ENCODE data around the gene ARHGAP33. TPM values are rescaled to one million over a fixed set of nuclear protein-coding genes. Genes with fewer than 3 reads are reported as not detected.

Gene ARHGAP33, protein sequence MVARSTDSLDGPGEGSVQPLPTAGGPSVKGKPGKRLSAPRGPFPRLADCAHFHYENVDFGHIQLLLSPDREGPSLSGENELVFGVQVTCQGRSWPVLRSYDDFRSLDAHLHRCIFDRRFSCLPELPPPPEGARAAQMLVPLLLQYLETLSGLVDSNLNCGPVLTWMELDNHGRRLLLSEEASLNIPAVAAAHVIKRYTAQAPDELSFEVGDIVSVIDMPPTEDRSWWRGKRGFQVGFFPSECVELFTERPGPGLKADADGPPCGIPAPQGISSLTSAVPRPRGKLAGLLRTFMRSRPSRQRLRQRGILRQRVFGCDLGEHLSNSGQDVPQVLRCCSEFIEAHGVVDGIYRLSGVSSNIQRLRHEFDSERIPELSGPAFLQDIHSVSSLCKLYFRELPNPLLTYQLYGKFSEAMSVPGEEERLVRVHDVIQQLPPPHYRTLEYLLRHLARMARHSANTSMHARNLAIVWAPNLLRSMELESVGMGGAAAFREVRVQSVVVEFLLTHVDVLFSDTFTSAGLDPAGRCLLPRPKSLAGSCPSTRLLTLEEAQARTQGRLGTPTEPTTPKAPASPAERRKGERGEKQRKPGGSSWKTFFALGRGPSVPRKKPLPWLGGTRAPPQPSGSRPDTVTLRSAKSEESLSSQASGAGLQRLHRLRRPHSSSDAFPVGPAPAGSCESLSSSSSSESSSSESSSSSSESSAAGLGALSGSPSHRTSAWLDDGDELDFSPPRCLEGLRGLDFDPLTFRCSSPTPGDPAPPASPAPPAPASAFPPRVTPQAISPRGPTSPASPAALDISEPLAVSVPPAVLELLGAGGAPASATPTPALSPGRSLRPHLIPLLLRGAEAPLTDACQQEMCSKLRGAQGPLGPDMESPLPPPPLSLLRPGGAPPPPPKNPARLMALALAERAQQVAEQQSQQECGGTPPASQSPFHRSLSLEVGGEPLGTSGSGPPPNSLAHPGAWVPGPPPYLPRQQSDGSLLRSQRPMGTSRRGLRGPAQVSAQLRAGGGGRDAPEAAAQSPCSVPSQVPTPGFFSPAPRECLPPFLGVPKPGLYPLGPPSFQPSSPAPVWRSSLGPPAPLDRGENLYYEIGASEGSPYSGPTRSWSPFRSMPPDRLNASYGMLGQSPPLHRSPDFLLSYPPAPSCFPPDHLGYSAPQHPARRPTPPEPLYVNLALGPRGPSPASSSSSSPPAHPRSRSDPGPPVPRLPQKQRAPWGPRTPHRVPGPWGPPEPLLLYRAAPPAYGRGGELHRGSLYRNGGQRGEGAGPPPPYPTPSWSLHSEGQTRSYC
- total RNA-seq (10 to 100 TPM in 1 of 4 donors, 1 to 10 TPM in 3; 1.5 to 11.8 (median 4.9) TPM), polyA plus RNA-seq (4.3 TPM)
- long read RNA-seq, donor 1: 0 reads
- long read RNA-seq, donor 2: 0 reads
- long read RNA-seq, donor 3: 0 reads
- long read RNA-seq, donor 4, partial matches to known transcripts: 2 of 2 reads
- long read RNA-seq, donor 4, other reads (novel, unspliced or antisense): 0 of 2 reads

DNA sequence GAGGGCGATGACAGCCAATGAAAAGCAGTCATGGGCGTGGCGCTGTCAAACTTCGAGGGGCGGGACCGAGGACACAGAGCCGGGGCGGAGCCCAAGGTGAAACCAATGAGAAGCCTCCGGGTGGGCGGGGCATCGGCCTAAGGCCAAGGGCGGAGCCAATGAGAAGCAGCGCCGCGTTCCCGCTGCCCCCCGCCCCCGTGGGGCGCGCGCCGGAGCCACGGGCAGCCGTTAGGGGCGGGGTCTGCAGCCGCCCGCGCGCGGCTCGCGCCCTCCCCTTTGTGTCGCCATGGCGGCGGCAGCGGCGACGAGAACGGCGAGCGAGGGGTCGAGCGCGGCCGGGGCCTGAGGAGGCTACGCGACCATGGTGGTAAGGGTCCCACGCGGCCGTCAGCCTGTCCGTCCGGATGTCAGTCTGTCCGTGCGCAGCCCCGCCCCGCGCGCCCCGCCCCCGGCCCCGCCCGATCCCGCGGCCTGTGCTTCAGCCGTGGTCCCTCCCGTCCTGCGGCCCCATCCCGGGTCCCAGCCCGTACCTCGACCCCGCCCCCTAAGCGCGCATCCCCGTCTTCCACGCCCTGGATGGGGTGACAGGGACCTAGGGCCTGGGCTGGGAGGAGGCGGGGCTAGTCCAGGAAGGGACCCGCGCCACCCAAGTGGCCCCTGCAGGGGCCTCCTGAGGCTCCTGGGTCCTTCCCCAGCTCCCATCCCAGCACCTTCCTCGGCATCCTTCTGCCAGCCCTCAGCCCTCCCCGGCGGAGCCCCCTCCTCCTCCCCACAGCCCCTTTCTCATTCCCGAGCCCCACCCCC lies at the start of gene ARHGAP33:
TSS of gene ARHGAP33 (plus strand) at position 267 of the 804 bp plus-strand sequence. CDS start at position 362, 95 bp downstream.
- Histone ChIP-seq H3K27ac (ENCODE audit: low read length) (no peak within 1 kb of the TSS), H3K9me3 (ENCODE audit: control insufficient read depth, low read length) (no peaks in the 10 kb centered on the region), H3K27me3 (ENCODE audit: control insufficient read depth, insufficient read depth) (no peaks in the 10 kb centered on the region), H3K4me1 (ENCODE audit: control insufficient read depth, insufficient read depth, low read length) (peaks cover 4% of the 10 kb centered on the region), H3K4me3 (ENCODE audit: low read length) (peak within 1 kb of the TSS; percentile 97)
- WGBS: 1% methylated on average over 82 of the region's 82 CpGs
- peak; percentile 99 to 100 (median 100) for DNase-seq
- ATAC-seq: peak; percentile 98 to 99
- intact Hi-C loops (cut with DNase I): no loop called here

DNA sequence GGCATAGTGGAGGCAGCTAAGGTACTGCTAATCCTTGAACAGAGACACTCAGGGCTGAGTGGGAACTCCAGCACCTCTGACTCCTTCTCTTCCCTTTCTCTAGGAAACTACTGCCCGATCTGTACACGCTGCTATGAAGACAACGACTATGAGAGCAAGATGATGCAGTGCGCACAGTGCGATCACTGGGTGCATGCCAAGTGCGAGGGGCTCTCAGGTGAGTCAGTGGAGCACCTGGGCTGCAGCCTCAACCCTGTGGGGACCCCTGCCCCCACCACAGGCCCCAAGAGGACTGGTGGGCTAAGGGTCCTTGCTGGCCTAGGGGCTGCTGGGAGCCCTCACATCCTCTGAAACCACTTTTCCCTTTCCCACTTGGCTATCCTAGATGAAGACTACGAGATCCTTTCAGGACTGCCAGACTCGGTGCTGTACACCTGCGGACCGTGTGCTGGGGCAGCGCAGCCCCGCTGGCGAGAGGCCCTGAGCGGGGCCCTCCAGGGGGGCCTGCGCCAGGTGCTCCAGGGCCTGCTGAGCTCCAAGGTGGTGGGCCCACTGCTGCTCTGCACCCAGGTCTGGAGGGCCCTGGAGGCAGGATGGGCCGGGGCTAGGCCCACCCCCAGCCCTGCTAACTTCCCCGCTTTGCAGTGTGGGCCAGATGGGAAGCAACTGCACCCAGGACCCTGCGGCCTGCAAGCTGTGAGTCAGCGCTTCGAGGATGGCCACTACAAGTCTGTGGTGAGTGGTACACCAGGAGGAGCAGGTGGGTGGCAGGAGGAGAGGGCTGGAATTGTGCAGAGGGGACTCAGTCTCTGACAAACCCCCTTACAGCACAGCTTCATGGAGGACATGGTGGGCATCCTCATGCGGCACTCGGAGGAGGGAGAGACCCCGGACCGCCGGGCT lies 48.1 kb upstream of the ARHGAP33 start:
- no peaks in the 10 kb centered on the region for H3K27me3 ChIP-seq (ENCODE audit: control insufficient read depth, insufficient read depth)
- H3K4me3 ChIP-seq (ENCODE audit: low read length): no peak overlapping the region
- H3K27ac ChIP-seq (ENCODE audit: low read length): no peak overlapping the region
- DNase-seq (peak in 2 of 3 donors; percentile 39 to 50), ATAC-seq (no peak)
- intact Hi-C loops (cut with DNase I): no loop called here
- H3K9me3 ChIP-seq (ENCODE audit: control insufficient read depth, low read length): no peaks in the 10 kb centered on the region
- WGBS: 94% methylated on average over 25 of the region's 25 CpGs
- H3K4me1 ChIP-seq (ENCODE audit: control insufficient read depth, insufficient read depth, low read length): no peaks in the 10 kb centered on the region

GRCh38 chr19:35727956-35728706 lies 47.2 kb upstream of the ARHGAP33 start:
- no peak for ATAC-seq
- peak in 1 of 3 donors; percentile 48 for DNase-seq
- H3K27me3 ChIP-seq (ENCODE audit: control insufficient read depth, insufficient read depth): no peaks in the 10 kb centered on the region
- intact Hi-C loops (cut with DNase I): no loop called here
- H3K27ac ChIP-seq (ENCODE audit: low read length): no peak overlapping the region
- H3K4me3 ChIP-seq (ENCODE audit: low read length): no peak overlapping the region
- no peaks in the 10 kb centered on the region for H3K4me1 ChIP-seq (ENCODE audit: control insufficient read depth, insufficient read depth, low read length)
- WGBS: 91% methylated on average over 19 of the region's 19 CpGs
- H3K9me3 ChIP-seq (ENCODE audit: control insufficient read depth, low read length): no peaks in the 10 kb centered on the region

DNA sequence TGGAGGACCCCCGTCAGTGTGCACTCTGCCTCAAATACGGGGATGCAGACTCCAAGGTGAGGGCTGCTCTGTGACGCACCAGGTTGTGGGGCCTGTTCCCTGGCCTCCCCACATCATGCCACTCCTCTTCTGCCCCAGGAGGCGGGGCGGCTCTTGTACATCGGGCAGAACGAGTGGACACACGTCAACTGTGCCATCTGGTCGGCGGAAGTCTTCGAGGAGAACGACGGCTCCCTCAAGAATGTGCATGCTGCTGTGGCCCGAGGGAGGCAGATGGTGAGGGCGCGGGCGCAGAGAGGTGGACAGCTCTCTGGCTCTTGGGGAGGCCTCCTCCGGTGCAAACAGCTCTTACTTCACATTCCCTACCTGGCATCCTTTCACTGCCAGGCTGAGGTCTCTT lies 46.3 kb upstream of the ARHGAP33 start:
- DNase-seq (peak in 2 of 3 donors; percentile 29 to 33), ATAC-seq (no peak)
- Histone ChIP-seq H3K9me3 (ENCODE audit: control insufficient read depth, low read length) (no peaks in the 10 kb centered on the region), H3K27me3 (ENCODE audit: control insufficient read depth, insufficient read depth) (no peaks in the 10 kb centered on the region), H3K4me1 (ENCODE audit: control insufficient read depth, insufficient read depth, low read length) (no peaks in the 10 kb centered on the region), H3K27ac (ENCODE audit: low read length) (no peak overlapping the region), H3K4me3 (ENCODE audit: low read length) (no peak overlapping the region)
- intact Hi-C loops (cut with DNase I): no loop called here
- WGBS: 88% methylated on average over 18 of the region's 18 CpGs

- no peak overlapping the region for H3K27ac ChIP-seq (ENCODE audit: low read length)
Observed at GRCh38 chr19:35729763-35730162, 45.6 kb upstream of the ARHGAP33 start.

DNA sequence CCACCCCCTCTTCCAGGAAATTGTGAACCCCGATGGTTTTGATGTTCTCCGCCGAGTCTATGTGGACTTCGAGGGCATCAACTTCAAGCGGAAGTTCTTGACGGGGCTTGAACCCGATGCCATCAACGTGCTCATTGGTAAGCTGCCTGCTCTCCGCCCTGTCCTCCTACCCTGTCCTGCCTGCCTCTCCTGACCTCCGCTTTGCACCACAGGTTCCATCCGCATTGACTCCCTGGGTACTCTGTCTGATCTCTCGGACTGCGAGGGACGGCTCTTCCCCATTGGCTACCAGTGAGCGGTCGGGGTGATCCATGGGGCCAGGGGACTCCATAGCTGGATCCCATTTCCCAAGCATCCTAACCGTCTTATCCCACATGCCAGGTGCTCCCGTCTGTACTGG lies 45.0 kb upstream of the ARHGAP33 start:
- Histone ChIP-seq H3K4me3 (ENCODE audit: low read length) (no peak overlapping the region), H3K9me3 (ENCODE audit: control insufficient read depth, low read length) (no peaks in the 10 kb centered on the region), H3K27me3 (ENCODE audit: control insufficient read depth, insufficient read depth) (no peaks in the 10 kb centered on the region), H3K4me1 (ENCODE audit: control insufficient read depth, insufficient read depth, low read length) (no peaks in the 10 kb centered on the region), H3K27ac (ENCODE audit: low read length) (no peak overlapping the region)
- 91% methylated on average over 18 of the region's 18 CpGs for WGBS
- intact Hi-C loops (cut with DNase I): no loop called here
- DNase-seq (peak in 1 of 3 donors; percentile 36), ATAC-seq (no peak)

More at GRCh38 chr19:35729763-35730162, 45.6 kb upstream of the ARHGAP33 start:
- intact Hi-C loops (cut with DNase I): no loop called here
- H3K4me1 ChIP-seq (ENCODE audit: control insufficient read depth, insufficient read depth, low read length): no peaks in the 10 kb centered on the region
- H3K4me3 ChIP-seq (ENCODE audit: low read length): no peak overlapping the region
- H3K9me3 ChIP-seq (ENCODE audit: control insufficient read depth, low read length): no peaks in the 10 kb centered on the region
- no peak for ATAC-seq
- peak; percentile 10 to 39 (median 26) for DNase-seq
- no peaks in the 10 kb centered on the region for H3K27me3 ChIP-seq (ENCODE audit: control insufficient read depth, insufficient read depth)
- 93% methylated on average over 11 of the region's 11 CpGs for WGBS

- 86% methylated on average over 9 of the region's 9 CpGs for WGBS
- intact Hi-C loops (cut with DNase I): no loop called here
- no peak overlapping the region for H3K27ac ChIP-seq (ENCODE audit: low read length)
- ATAC-seq: no peak
- no peaks in the 10 kb centered on the region for H3K9me3 ChIP-seq (ENCODE audit: control insufficient read depth, low read length)
- no peak overlapping the region for H3K4me3 ChIP-seq (ENCODE audit: low read length)
- H3K27me3 ChIP-seq (ENCODE audit: control insufficient read depth, insufficient read depth): no peaks in the 10 kb centered on the region
- DNase-seq: peak in 2 of 3 donors; percentile 38 to 39
- no peaks in the 10 kb centered on the region for H3K4me1 ChIP-seq (ENCODE audit: control insufficient read depth, insufficient read depth, low read length)
Observed at GRCh38 chr19:35731353-35731752, 44.0 kb upstream of the ARHGAP33 start.

- intact Hi-C loops (cut with DNase I): no loop called here
- Histone ChIP-seq H3K4me3 (ENCODE audit: low read length) (no peak overlapping the region), H3K27me3 (ENCODE audit: control insufficient read depth, insufficient read depth) (no peaks in the 10 kb centered on the region), H3K27ac (ENCODE audit: low read length) (no peak overlapping the region), H3K9me3 (ENCODE audit: control insufficient read depth, low read length) (no peaks in the 10 kb centered on the region), H3K4me1 (ENCODE audit: control insufficient read depth, insufficient read depth, low read length) (no peaks in the 10 kb centered on the region)
- DNase-seq (peak; percentile 10 to 60 (median 55)), ATAC-seq (peak in 1 of 2 donors; percentile 3)
- WGBS: 84% methylated on average over 21 of the region's 21 CpGs
Observed at GRCh38 chr19:35731779-35732405, 43.5 kb upstream of the ARHGAP33 start.
